Measurements from ENCODE around the gene DENND1A.

DENND1A gene

GRCh38 chr9:123552530-123552929 is 377.4 kb downstream of the DENND1A start:
- no peak for DNase-seq

GRCh38 chr9:123551734-123552133 is 378.2 kb downstream of the DENND1A start:
- DNase-seq, result no peak

GRCh38 chr9:123550797-123551196 is 379.1 kb downstream of the DENND1A start:
- no peak for DNase-seq

- DNase-seq, result no peak
Measured at GRCh38 chr9:123550012-123550411, 379.9 kb downstream of the DENND1A start.

GRCh38 chr9:123548741-123549545 is 381.0 kb downstream of the DENND1A start:
- DNase-seq, result peak; percentile 38

- DNase-seq, result no peak
Measured at GRCh38 chr9:123544007-123544827, 385.7 kb downstream of the DENND1A start.

- DNase-seq, result no peak
Measured at GRCh38 chr9:123543492-123543891, 386.4 kb downstream of the DENND1A start.

GRCh38 chr9:123542435-123543225 is 387.3 kb downstream of the DENND1A start:
- DNase-seq, result no peak

- DNase-seq, result no peak
Measured at GRCh38 chr9:123541411-123541810, 388.5 kb downstream of the DENND1A start.

GRCh38 chr9:123540457-123540856 is 389.5 kb downstream of the DENND1A start:
- DNase-seq, result no peak

- no peak for DNase-seq
Measured at GRCh38 chr9:123537809-123538208, 392.1 kb downstream of the DENND1A start.

- no peak for DNase-seq
Measured at GRCh38 chr9:123536455-123536868, 393.5 kb downstream of the DENND1A start.

GRCh38 chr9:123534336-123534735 is 395.6 kb downstream of the DENND1A start:
- no peak for DNase-seq

- DNase-seq, result no peak
Measured at GRCh38 chr9:123530244-123530643, 399.7 kb downstream of the DENND1A start.

GRCh38 chr9:123528501-123528900 is 401.4 kb downstream of the DENND1A start:
- DNase-seq, result no peak

GRCh38 chr9:123527981-123528380 is 401.9 kb downstream of the DENND1A start:
- DNase-seq, result no peak

GRCh38 chr9:123525957-123526356 is 404.0 kb downstream of the DENND1A start:
- no peak for DNase-seq

- DNase-seq, result no peak
Measured at GRCh38 chr9:123525424-123525823, 404.5 kb downstream of the DENND1A start.

- no peak for DNase-seq
Measured at GRCh38 chr9:123524866-123525265, 405.1 kb downstream of the DENND1A start.

- no peak for DNase-seq
Measured at GRCh38 chr9:123523845-123524244, 406.1 kb downstream of the DENND1A start.

- DNase-seq, result no peak
Measured at GRCh38 chr9:123523001-123523400, 406.9 kb downstream of the DENND1A start.

GRCh38 chr9:123522251-123522650 is 407.7 kb downstream of the DENND1A start:
- no peak for DNase-seq

GRCh38 chr9:123518338-123518737 is 411.6 kb downstream of the DENND1A start:
- no peak for DNase-seq

All from stimulated activated naive CD4-positive, alpha-beta T cell treated with Interleukin-2 at 50 U/mL for 16 hours (primary cell).